ENCODE results near the gene NTSR1. TPM values are rescaled to one million over a fixed set of nuclear protein-coding genes. Genes with fewer than 3 reads are reported as not detected.
A peak's percentile ranks its signal among the peaks of the same experiment; 100 is the strongest.

NTSR1 gene
- total RNA-seq, 1 donor from 2014 or later = not detected

DNA sequence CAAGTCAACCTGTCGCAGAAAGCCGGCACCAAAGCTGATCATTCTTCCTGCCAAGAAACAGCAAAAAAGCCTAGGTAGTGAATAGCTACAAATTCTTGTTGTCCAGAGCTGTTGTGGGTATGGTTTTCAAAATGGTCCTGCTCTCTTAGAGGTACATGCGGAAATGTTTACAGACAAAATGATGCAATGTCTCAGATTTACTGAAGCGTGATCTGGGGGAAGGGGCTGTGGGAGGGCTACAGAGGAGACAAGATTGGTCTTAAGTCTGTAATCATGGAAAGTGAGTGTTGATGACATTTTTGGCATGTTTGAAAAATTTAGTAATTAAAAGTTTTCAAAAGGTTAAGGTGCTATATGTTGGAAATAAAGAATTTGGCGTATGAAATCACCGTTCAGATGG is 6.2 kb downstream of the NTSR1 start:
- Mint-ChIP-seq H3K27me3 (ENCODE audit: low read depth) (peaks cover 57% of the 10 kb centered on the region), H3K4me1 (no peaks in the 10 kb centered on the region), H3K4me3 (no peak overlapping the region), H3K27ac (ENCODE audit: unreplicated experiment) (no peak overlapping the region), H3K9me3 (peaks cover 4% of the 10 kb centered on the region), H3K36me3 (ENCODE audit: low read depth) (peaks cover 3% of the 10 kb centered on the region)
- no peak for DNase-seq (ENCODE audit: low read depth, low spot score)
- TF ChIP-seq, protein P1, sequence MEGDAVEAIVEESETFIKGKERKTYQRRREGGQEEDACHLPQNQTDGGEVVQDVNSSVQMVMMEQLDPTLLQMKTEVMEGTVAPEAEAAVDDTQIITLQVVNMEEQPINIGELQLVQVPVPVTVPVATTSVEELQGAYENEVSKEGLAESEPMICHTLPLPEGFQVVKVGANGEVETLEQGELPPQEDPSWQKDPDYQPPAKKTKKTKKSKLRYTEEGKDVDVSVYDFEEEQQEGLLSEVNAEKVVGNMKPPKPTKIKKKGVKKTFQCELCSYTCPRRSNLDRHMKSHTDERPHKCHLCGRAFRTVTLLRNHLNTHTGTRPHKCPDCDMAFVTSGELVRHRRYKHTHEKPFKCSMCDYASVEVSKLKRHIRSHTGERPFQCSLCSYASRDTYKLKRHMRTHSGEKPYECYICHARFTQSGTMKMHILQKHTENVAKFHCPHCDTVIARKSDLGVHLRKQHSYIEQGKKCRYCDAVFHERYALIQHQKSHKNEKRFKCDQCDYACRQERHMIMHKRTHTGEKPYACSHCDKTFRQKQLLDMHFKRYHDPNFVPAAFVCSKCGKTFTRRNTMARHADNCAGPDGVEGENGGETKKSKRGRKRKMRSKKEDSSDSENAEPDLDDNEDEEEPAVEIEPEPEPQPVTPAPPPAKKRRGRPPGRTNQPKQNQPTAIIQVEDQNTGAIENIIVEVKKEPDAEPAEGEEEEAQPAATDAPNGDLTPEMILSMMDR (conservative IDR thresholded peaks at IDR 0.05) = no peak

DNA sequence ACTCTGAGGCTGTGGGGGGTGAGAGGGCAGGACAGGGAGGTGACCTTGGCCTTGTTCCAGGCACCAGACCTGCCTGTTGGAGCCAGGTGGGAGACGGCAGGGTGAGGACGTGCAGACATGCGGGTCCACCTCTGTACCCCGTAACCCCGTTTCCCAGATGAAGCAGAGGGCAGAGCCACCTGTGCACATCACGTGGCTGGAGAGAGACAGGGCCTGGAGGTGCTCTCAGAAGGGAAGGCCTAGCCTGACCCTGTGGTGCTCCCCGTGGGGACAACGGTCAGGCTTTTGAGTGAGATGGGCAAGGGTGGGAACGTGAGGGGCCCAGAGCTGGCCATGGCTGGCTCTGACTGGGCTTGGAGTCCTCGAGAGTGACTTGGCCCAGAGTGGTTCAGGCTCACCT is 6.6 kb downstream of the NTSR1 start:
- Mint-ChIP-seq H3K4me3 (no peak overlapping the region), H3K27ac (ENCODE audit: unreplicated experiment) (no peak overlapping the region), H3K36me3 (ENCODE audit: low read depth) (peaks cover 3% of the 10 kb centered on the region), H3K27me3 (ENCODE audit: low read depth) (peaks cover 54% of the 10 kb centered on the region), H3K9me3 (peaks cover 5% of the 10 kb centered on the region), H3K4me1 (no peaks in the 10 kb centered on the region)
- no peak for DNase-seq (ENCODE audit: low read depth, low spot score)
- TF ChIP-seq, protein P1 (conservative IDR thresholded peaks at IDR 0.05) = no peak

DNA sequence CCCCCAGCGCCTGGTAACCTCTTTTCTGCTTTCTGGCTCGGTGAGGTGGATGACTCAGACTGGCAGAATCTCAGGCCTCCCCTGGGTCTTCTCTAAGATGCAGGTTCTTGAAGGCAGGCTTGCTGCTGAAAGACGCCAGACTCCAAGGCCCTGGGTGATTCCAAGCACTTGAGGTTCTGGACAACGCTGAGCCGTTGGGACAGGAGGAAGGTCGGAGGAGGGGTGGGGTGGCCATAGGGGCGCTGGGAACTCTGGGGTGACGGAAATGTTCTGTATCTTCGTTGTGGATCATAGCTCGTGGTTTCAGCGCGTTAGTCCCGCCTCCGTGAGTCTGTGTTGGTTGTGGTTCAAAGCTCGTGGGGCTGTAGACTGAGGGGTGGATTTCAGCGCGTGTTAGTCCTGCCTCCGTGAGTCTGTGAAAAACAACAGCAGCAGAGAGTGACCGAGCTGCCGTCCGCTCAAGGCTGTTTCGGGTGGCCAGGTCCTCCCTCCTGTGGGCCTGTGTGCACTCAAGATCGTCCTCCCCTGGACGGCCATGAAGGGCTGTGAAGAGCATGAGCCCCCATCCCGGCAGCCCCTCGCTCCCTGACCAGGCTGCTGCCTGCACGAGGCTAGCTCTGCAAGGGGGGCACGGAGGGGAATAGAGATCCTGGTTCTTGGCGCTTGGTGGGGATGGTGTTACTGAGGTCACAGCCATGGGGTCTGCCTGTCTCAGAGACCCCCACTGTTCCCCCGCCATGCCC is 7.7 kb downstream of the NTSR1 start:
- TF ChIP-seq, protein P1 (conservative IDR thresholded peaks at IDR 0.05) = no peak
- H3K27me3 Mint-ChIP-seq (ENCODE audit: low read depth) = peaks cover 48% of the 10 kb centered on the region
- peaks cover 9% of the 10 kb centered on the region for H3K9me3 Mint-ChIP-seq
- no peaks in the 10 kb centered on the region for H3K4me1 Mint-ChIP-seq
- peak overlapping the region; percentile 28 for H3K27ac Mint-ChIP-seq (ENCODE audit: unreplicated experiment)
- no peak overlapping the region for H3K4me3 Mint-ChIP-seq
- H3K36me3 Mint-ChIP-seq (ENCODE audit: low read depth) = peaks cover 4% of the 10 kb centered on the region
- no peak for DNase-seq (ENCODE audit: low read depth, low spot score)

DNA sequence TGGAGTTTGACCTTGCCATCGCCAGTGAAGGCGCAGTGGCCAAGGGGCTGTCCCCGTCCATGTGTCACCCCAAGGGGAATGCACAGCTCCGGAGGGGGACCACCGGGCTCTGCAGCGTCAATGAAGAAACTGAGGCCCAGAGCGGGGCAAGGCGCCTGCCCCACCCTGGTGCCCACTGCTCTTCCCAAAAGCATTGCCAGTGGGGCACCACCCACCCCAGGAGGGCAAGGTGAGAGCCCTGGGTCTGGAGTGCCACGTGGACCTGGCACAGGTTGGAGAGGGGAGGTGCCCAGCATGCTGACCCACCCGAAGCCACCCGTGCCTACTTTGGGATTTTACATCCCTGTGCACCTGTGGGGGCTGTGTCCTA is 8.3 kb downstream of the NTSR1 start:
- Mint-ChIP-seq H3K4me3 (no peak overlapping the region), H3K4me1 (no peaks in the 10 kb centered on the region), H3K9me3 (peaks cover 14% of the 10 kb centered on the region), H3K36me3 (ENCODE audit: low read depth) (peaks cover 10% of the 10 kb centered on the region), H3K27me3 (ENCODE audit: low read depth) (peaks cover 47% of the 10 kb centered on the region), H3K27ac (ENCODE audit: unreplicated experiment) (no peak overlapping the region)
- no peak for DNase-seq (ENCODE audit: low read depth, low spot score)
- TF ChIP-seq, protein P1 (conservative IDR thresholded peaks at IDR 0.05) = no peak

DNA sequence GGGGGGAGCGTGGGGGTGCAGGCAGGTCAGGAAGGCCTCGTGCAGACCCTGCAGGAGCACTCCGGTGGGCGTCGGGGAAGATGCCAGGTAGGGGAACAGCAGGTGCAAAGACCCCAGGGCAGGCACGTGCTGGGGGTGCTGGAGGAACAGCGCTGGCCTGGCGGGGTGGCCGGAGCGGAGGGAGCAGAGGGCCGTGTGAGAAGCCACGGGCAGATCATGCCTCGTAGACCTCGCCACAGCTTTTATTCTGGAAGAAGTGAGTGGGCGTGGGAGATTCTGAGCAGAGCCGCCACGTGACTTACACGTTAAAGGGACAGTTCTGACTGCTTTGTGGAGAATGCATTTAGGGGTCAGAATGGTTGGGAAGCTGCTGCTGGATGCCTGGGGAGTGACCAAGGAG is 9.3 kb downstream of the NTSR1 start:
- Mint-ChIP-seq H3K36me3 (ENCODE audit: low read depth) (peaks cover 14% of the 10 kb centered on the region), H3K4me1 (no peaks in the 10 kb centered on the region), H3K4me3 (no peak overlapping the region), H3K27me3 (ENCODE audit: low read depth) (peaks cover 46% of the 10 kb centered on the region), H3K9me3 (peaks cover 14% of the 10 kb centered on the region), H3K27ac (ENCODE audit: unreplicated experiment) (no peak overlapping the region)
- DNase-seq (ENCODE audit: low read depth, low spot score) = no peak
- TF ChIP-seq, protein P1 (conservative IDR thresholded peaks at IDR 0.05) = no peak
